ENCODE results near the gene DNAJC3. TPM values are rescaled to one million over a fixed set of nuclear protein-coding genes. Genes with fewer than 3 reads are reported as not detected.

The DNAJC3 gene
- total and polyA plus RNA-seq, 9 of the 15 experiments (the other 6 are each of a cell fraction or from before 2014, with no cell fraction given): 7.8 to 21.8 (median 10.4) TPM

- no peaks in the 10 kb centered on the region for H4K20me1 ChIP-seq (replicated peaks; ENCODE audit: control insufficient read depth, insufficient read depth, low read length)
- TF ChIP-seq C11orf30 (IDR thresholded peaks at IDR 0.05; ENCODE audit: low read depth) (peak; percentile 47; the same call in 1 of the 2 replicates), SAFB2 (IDR thresholded peaks at IDR 0.05; ENCODE audit: borderline replicate concordance, low read depth, low read length, severe bottlenecking) (no peak), MAFG (tag; conservative IDR thresholded peaks at IDR 0.05) (peak; percentile 40; the same call in 1 of the 2 replicates), NFE2 (IDR thresholded peaks at IDR 0.05; ENCODE audit: low read depth) (peak; percentile 33; the same call in 1 of the 2 replicates), ZNF316 (IDR thresholded peaks at IDR 0.05) (peak; percentile 42; the same call in 1 of the 2 replicates), MIER1 (IDR thresholded peaks at IDR 0.05; ENCODE audit: low read depth) (no peak)
- H3K27ac ChIP-seq (ENCODE audit: extremely low read depth, low read depth, low read length): no peak overlapping the region
- ChIA-PET POLR2A (no interaction called here), CTCF (ENCODE audit: low intra/inter-chr PET ratio) (no interaction called here)
- WGBS (ENCODE audit: insufficient coverage, low coverage, missing lambda C conversion rate): 0% methylated on average over 1 of the region's 1 CpG
- H2AFZ ChIP-seq (ENCODE audit: low read depth, low read length): no peak overlapping the region
- ATAC-seq (no peak), DNase-seq (ENCODE audit: extremely low read depth in 1 of 4, low spot score in 3 of 4) (no peak), FAIRE-seq (no peak)
- H3K27me3 ChIP-seq (ENCODE audit: control insufficient read depth in 2 of 2, insufficient read depth in 2 of 2, low read length in 2 of 2): peaks cover 0 to 11% of the 10 kb centered on the region in 2 experiments; a peak in 2 of 5 replicates
- H3K79me2 ChIP-seq (ENCODE audit: control insufficient read depth, insufficient read depth, low read length): no peaks in the 10 kb centered on the region
- intact Hi-C loops (cut with micrococcal nuclease) (loop anchor here (10.0 kb wide), 2 partner anchors 597 to 1337 kb away; no protein-coding TSS in a partner anchor), in situ Hi-C loops (cut with MboI) (no loop called here)
- no peaks in the 10 kb centered on the region for H3K4me1 ChIP-seq (replicated peaks in 1 of 2; ENCODE audit: control insufficient read depth in 2 of 2, insufficient read depth in 2 of 2, low read length in 2 of 2)
- H3K9ac ChIP-seq (ENCODE audit: insufficient read depth in 1 of 2, low read depth in 2 of 2, low read length in 2 of 2): no peak overlapping the region
- no TSS peak for BruUV-seq (replicated peaks)
- no peaks in the 10 kb centered on the region for H3K9me1 ChIP-seq (ENCODE audit: control insufficient read depth, insufficient read depth, low read length)
- no peak overlapping the region for H3K4me2 ChIP-seq (ENCODE audit: insufficient read depth, low read length)
- H3K9me3 ChIP-seq (replicated peaks; ENCODE audit: control insufficient read depth, insufficient read depth, low read depth, low read length): no peaks in the 10 kb centered on the region
- no peaks in the 10 kb centered on the region for H3K36me3 ChIP-seq (ENCODE audit: control insufficient read depth, insufficient read depth, low read length)
- H3K4me3 ChIP-seq: no peak overlapping the region
Measured at GRCh38 chr13:95627590-95627989, 49.3 kb upstream of the DNAJC3 start.

GRCh38 chr13:95628488-95628887 is 48.5 kb upstream of the DNAJC3 start:
- Histone ChIP-seq H3K79me2 (ENCODE audit: control insufficient read depth, insufficient read depth, low read length) (no peaks in the 10 kb centered on the region), H2AFZ (ENCODE audit: low read depth, low read length) (no peak overlapping the region), H3K4me3 (no peak overlapping the region), H4K20me1 (replicated peaks; ENCODE audit: control insufficient read depth, insufficient read depth, low read length) (no peaks in the 10 kb centered on the region), H3K36me3 (ENCODE audit: control insufficient read depth, insufficient read depth, low read length) (no peaks in the 10 kb centered on the region), H3K4me1 (replicated peaks in 1 of 2; ENCODE audit: control insufficient read depth in 2 of 2, insufficient read depth in 2 of 2, low read length in 2 of 2) (no peaks in the 10 kb centered on the region), H3K27me3 (ENCODE audit: control insufficient read depth in 2 of 2, insufficient read depth in 2 of 2, low read length in 2 of 2) (peaks cover 0 to 13% of the 10 kb centered on the region in 2 experiments; a peak in 2 of 5 replicates), H3K9ac (ENCODE audit: insufficient read depth in 1 of 2, low read depth in 2 of 2, low read length in 2 of 2) (no peak overlapping the region), H3K4me2 (ENCODE audit: insufficient read depth, low read length) (no peak overlapping the region), H3K9me3 (replicated peaks; ENCODE audit: control insufficient read depth, insufficient read depth, low read depth, low read length) (no peaks in the 10 kb centered on the region), H3K9me1 (ENCODE audit: control insufficient read depth, insufficient read depth, low read length) (no peaks in the 10 kb centered on the region), H3K27ac (ENCODE audit: extremely low read depth, low read depth, low read length) (no peak overlapping the region)
- ChIA-PET POLR2A (no interaction called here), CTCF (ENCODE audit: low intra/inter-chr PET ratio) (interaction anchor here (0.5 kb wide), 1 partner anchor 17 kb away, joined by 3 read pairs; no protein-coding TSS in a partner anchor)
- intact Hi-C loops (cut with micrococcal nuclease) (loop anchor here (10.0 kb wide), 2 partner anchors 596 to 1336 kb away; no protein-coding TSS in a partner anchor), in situ Hi-C loops (cut with MboI) (no loop called here)
- 0% methylated on average over 1 of the region's 1 CpG for WGBS (ENCODE audit: insufficient coverage, low coverage, missing lambda C conversion rate)
- ATAC-seq: no peak
- FAIRE-seq: no peak
- no TSS peak for BruUV-seq (replicated peaks)
- no peak for DNase-seq (ENCODE audit: extremely low read depth in 1 of 4, low spot score in 3 of 4)
- TF ChIP-seq PHF20 (IDR thresholded peaks at IDR 0.05; ENCODE audit: partially characterized antibody) (no peak), ZBTB9 (CRISPR knock-in tag; IDR thresholded peaks at IDR 0.05) (no peak), TAF1 (IDR thresholded peaks at IDR 0.05; ENCODE audit: control insufficient read depth, extremely low read depth, insufficient read depth, low read length, severe bottlenecking) (no peak), SPI1 (IDR thresholded peaks at IDR 0.05; ENCODE audit: borderline replicate concordance, low read depth, low read length) (no peak), CBX3 (IDR thresholded peaks at IDR 0.05; ENCODE audit: borderline replicate concordance in 1 of 2, low read length in 2 of 2) (no peak), RBM25 (IDR thresholded peaks at IDR 0.05; ENCODE audit: low read depth, low read length, severe bottlenecking) (no peak), SIX5 (IDR thresholded peaks at IDR 0.05; ENCODE audit: borderline replicate concordance in 1 of 2, insufficient read depth in 1 of 2, low read depth in 1 of 2, low read length in 2 of 2) (no peak), DDX20 (tag; IDR thresholded peaks at IDR 0.05; ENCODE audit: low read depth) (no peak), RUNX1 (IDR thresholded peaks at IDR 0.05; ENCODE audit: low read depth) (no peak), SNAPC5 (CRISPR knock-in tag; IDR thresholded peaks at IDR 0.05) (no peak), CBFA2T3 (IDR thresholded peaks at IDR 0.05) (no peak)

Data from K562 (cell line).